Esophagus squamous epithelium (tissue), 5 donors: ENCODE data around the gene MYO18B. TPM values are rescaled to one million over a fixed set of nuclear protein-coding genes. Genes with fewer than 3 reads are reported as not detected.

ENCODE experiments used
- DNase-seq: peaks from one replicate; lab custom pipeline; 2025; lab: John Stamatoyannopoulos, UW
- H3K27ac ChIP-seq, 4 donors: fragments of 200-600 bp; sonication (generic); one replicate each; pipeline ENCODE4 v1.5.1; 2016 to 2019; ENCODE audit warnings: mild to moderate bottlenecking in 1 of 4
- H3K27me3 ChIP-seq, 4 donors: fragments of 200-600 bp; sonication (generic); 1 replicate in 3 of 4; 2 replicates in 1 of 4; pipeline versions ENCODE4 v1.5.1 to v1.6.0; 2017 to 2021; ENCODE audit warnings: antibody characterized with exemption in 1 of 4
- H3K36me3 ChIP-seq, 3 donors: fragments of 200-600 bp; sonication (generic); one replicate each; pipeline ENCODE4 v1.5.1; 2016 to 2019
- H3K4me1 ChIP-seq, 3 donors: fragments of 200-600 bp; sonication (generic); one replicate each; pipeline ENCODE4 v1.5.1; 2017 to 2019
- H3K4me3 ChIP-seq, 4 donors: fragments of 200-600 bp; sonication (generic); 1 replicate in 3 of 4; 2 replicates in 1 of 4; pipeline ENCODE4 v1.5.1; 2016 to 2019; ENCODE audit warnings: mild to moderate bottlenecking in 2 of 4, moderate library complexity in 1 of 4
- H3K9me3 ChIP-seq, 3 donors: fragments of 200-600 bp; sonication (generic); one replicate each; pipeline ENCODE4 v1.5.1; 2016 to 2019
- CTCF ChIP-seq, 6 experiments: fragments of 450-650 bp in 4 of 6; fragments of 200-600 bp in 2 of 6; sonication (generic) in 2 of 6; IDR thresholded peaks; one replicate each; pipeline ENCODE4 v1.5.1; 2016 to 2019; ENCODE audit warnings: antibody characterized with exemption in 6 of 6, mild to moderate bottlenecking in 4 of 6, moderate library complexity in 4 of 6
- POLR2A ChIP-seq, 4 donors: fragments of 450-650 bp; IDR thresholded peaks; one replicate each; pipeline ENCODE4 v1.6.1; 2017; ENCODE audit warnings: antibody characterized with exemption in 4 of 4, mild to moderate bottlenecking in 4 of 4, moderate library complexity in 3 of 4
- WGBS, 2 donors: methylation state at CpG; one replicate each; pipeline ENCODE4 v1.1.5; 2018; 5-methylcytosine and 5-hydroxymethylcytosine counted together
- intact Hi-C: fragments of 100-400 bp; cut with DNase I; formaldehyde crosslinking; loops from one replicate; pipeline ENCODE4 v1.15.0; 2022
- total RNA-seq, 4 donors: library from RNA; depleted of rRNA; stranded (reverse); fragments of >200 nt; gene quantifications; one replicate each; pipeline ENCODE4 v1.1.0, GENCODE V29; 2016
- donor health status: DM: yes; HTN: yes; CAD: no.

The MYO18B gene
- total RNA-seq, 4 donors from 2014 or later, result 0.06 to 2.5 (median 0.17) TPM

- DNase-seq, result no peak
- no peak for TF ChIP-seq CTCF (IDR thresholded peaks at IDR 0.05)
- TF ChIP-seq POLR2A (IDR thresholded peaks at IDR 0.05), result no peak
- H3K27me3 ChIP-seq, result peaks cover 0 to 5% (median 0%) of the 10 kb centered on the region in 4 donors
- H3K9me3 ChIP-seq, result no peaks in the 10 kb centered on the region
- no peaks in the 10 kb centered on the region for H3K4me1 ChIP-seq
- intact Hi-C loops, result no loop called here
- 71 to 77% methylated on average over 2 of the region's 2 CpGs for WGBS, 2 donors
- no peak overlapping the region for H3K27ac ChIP-seq
- H3K4me3 ChIP-seq, result no peak overlapping the region
- H3K36me3 ChIP-seq, result no peaks in the 10 kb centered on the region
These were observed 260.5 kb downstream of the MYO18B start for GRCh38 chr22:26002456-26002855.

- WGBS, 2 donors, result 82 to 83% methylated on average over 1 to 4 of the region's 4 CpGs
- Histone ChIP-seq H3K36me3 (no peaks in the 10 kb centered on the region), H3K27me3 (peaks cover 0 to 12% (median 0%) of the 10 kb centered on the region in 4 donors), H3K4me1 (no peaks in the 10 kb centered on the region), H3K4me3 (no peak overlapping the region), H3K27ac (no peak overlapping the region), H3K9me3 (no peaks in the 10 kb centered on the region)
- DNase-seq, result no peak
- intact Hi-C loops, result no loop called here
- TF ChIP-seq CTCF (IDR thresholded peaks at IDR 0.05), result no peak
- TF ChIP-seq POLR2A (IDR thresholded peaks at IDR 0.05), result no peak
These were observed 262.5 kb downstream of the MYO18B start for GRCh38 chr22:26004477-26004876.

- no peak overlapping the region for H3K27ac ChIP-seq
- peaks cover 0 to 11% (median 0%) of the 10 kb centered on the region in 4 donors for H3K27me3 ChIP-seq
- 66 to 81% methylated on average over 7 of the region's 7 CpGs for WGBS, 2 donors
- H3K36me3 ChIP-seq, result no peaks in the 10 kb centered on the region
- H3K4me1 ChIP-seq, result no peaks in the 10 kb centered on the region
- no peak overlapping the region for H3K4me3 ChIP-seq
- no peak for TF ChIP-seq POLR2A (IDR thresholded peaks at IDR 0.05)
- no peak for TF ChIP-seq CTCF (IDR thresholded peaks at IDR 0.05)
- DNase-seq, result no peak
- no peaks in the 10 kb centered on the region for H3K9me3 ChIP-seq
- intact Hi-C loops, result no loop called here
These were observed 266.6 kb downstream of the MYO18B start for GRCh38 chr22:26008587-26008986.

GRCh38 chr22:26016916-26017315, 274.9 kb downstream of the MYO18B start:
- Histone ChIP-seq H3K4me3 (no peak overlapping the region), H3K27me3 (peaks cover 0 to 4% (median 0%) of the 10 kb centered on the region in 4 donors), H3K9me3 (no peaks in the 10 kb centered on the region), H3K36me3 (no peaks in the 10 kb centered on the region), H3K4me1 (no peaks in the 10 kb centered on the region), H3K27ac (no peak overlapping the region)
- TF ChIP-seq CTCF (IDR thresholded peaks at IDR 0.05) (no peak), POLR2A (IDR thresholded peaks at IDR 0.05) (no peak)
- WGBS, 2 donors, result 17 to 28% methylated on average over 1 of the region's 1 CpG
- intact Hi-C loops, result no loop called here
- no peak for DNase-seq

DNA sequence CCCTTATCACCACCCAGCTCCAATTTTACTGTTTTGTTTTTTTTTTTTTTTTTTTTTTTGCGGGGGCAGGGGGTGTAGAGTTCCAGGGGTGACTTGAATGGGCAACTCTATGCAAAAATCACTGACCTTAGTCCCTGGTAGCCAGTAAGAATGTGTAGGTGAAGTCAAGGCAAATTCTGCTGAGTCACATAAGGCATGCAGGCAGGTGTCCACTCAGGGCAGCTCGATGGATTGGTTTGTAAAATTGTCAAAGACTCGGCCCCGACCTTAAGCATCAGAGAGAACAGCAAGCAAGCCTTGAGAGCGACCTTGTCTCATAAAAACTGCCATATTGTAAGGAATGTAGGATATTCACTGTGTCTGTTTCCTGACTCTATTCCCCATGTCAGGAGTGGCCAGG, 275.9 kb downstream of the MYO18B start:
- intact Hi-C loops, result no loop called here
- 61 to 63% methylated on average over 4 of the region's 5 CpGs for WGBS, 2 donors
- no peaks in the 10 kb centered on the region for H3K4me1 ChIP-seq
- H3K36me3 ChIP-seq, result no peaks in the 10 kb centered on the region
- H3K4me3 ChIP-seq, result no peak overlapping the region
- H3K27ac ChIP-seq, result no peak overlapping the region
- DNase-seq, result no peak
- H3K27me3 ChIP-seq, result peaks cover 0 to 4% (median 0%) of the 10 kb centered on the region in 4 donors
- TF ChIP-seq CTCF (IDR thresholded peaks at IDR 0.05) (no peak), POLR2A (IDR thresholded peaks at IDR 0.05) (no peak)
- H3K9me3 ChIP-seq, result no peaks in the 10 kb centered on the region
